COLO829 (cell line): Measurements from ENCODE around the gene POLN.
"Not testable (repeated sequence)": the region's sequence is repeated elsewhere in the genome, so short reads cannot be mapped to it uniquely, and the experiment has no call there.

Experiments
- DNase-seq: peaks from one replicate; pipeline ENCODE4 v3.0.0; 2012; ENCODE audit warnings: low spot score

Gene POLN

DNA sequence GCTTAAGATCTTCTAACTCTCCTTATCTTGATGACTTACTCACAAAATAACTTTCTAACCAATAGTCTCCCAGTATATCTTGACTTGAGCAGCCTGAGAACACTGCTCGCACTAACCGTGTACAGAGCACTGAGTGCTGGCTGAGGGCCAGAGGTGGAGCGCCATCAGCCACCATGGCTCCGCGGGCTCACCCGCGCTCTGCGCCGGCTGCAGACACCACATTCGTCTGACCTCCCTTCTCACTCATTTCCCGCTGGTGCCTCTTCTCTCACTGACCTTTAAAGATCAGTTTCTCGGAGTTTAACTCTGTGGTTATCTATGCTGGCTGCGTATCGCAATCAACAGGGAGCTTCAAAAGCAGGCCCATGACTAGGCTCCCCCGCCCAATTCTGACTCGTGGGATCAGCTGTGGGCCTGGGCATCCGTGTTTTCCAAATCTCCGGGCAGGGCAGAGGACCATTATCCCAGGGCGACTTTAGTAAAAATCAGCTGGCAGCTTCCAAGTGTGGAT lies 78.6 kb downstream of the POLN start:
- DNase-seq: no peak

DNA sequence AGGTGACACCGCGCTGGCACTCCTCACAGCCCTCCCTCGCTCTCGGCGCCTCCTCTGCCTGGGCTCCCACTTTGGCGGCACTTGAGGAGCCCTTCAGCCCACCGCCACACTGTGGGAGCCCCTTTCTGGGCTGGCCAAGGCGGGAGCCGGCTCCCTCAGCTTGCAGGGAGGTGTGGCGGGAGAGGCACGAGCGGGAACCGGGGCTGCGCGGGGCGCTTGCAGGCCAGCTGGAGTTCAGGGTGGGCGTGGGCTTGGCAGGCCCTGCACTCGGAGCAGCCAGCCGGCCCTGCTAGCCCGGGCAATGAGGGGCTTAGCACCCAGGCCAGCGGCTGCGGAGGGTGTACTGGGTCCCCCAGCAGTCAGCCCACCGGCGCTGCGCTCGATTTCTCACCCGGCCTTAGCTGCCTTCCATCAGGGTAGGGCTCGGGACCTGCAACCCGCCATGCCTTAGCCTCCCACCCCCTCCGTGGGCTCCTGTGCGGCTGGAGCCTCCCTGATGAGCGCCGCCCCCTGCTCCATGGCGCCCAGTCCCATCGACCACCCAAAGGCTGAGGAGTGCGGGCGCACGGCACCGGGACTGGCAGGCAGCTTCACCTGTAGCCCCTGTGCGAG lies 80.7 kb downstream of the POLN start:
- not testable (repeated sequence) for DNase-seq

DNA sequence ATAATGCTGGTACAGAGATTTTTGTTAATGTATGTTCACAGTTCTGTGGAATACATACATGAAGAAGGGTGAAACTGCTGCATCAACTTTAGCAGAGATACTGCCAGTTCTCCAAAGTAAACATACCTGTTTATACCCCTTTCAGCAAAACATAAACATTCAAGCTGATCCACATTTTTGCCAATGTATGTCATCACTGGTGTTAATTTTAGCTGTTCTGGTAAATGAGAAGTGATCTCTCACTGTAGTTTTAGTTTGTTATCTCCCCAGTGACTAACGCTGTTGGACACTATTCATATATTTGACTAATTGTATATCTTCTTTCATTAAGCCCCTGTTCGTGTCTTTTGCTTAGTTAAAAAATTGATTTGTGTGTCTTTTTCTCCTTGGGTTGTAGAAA lies 82.0 kb downstream of the POLN start:
- DNase-seq: no peak

DNA sequence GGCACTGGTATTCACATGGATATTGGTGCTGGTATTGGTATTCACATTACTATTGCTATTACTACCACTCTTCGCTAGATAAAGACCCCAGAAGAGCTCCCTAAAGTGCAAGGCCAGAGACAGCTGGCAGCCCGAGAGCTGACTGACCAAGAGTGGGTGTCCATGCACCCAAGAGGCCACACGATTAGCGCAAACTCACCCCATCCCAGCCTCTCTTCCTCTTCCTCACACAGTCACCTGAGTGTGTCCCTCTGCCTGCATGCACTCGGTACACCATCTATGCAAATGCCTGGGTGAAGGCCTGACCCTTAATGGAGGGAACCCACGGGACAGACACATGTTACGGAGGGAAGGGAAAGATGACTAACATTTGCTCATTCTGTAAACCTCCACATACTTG lies 86.7 kb downstream of the POLN start:
- DNase-seq: no peak

DNA sequence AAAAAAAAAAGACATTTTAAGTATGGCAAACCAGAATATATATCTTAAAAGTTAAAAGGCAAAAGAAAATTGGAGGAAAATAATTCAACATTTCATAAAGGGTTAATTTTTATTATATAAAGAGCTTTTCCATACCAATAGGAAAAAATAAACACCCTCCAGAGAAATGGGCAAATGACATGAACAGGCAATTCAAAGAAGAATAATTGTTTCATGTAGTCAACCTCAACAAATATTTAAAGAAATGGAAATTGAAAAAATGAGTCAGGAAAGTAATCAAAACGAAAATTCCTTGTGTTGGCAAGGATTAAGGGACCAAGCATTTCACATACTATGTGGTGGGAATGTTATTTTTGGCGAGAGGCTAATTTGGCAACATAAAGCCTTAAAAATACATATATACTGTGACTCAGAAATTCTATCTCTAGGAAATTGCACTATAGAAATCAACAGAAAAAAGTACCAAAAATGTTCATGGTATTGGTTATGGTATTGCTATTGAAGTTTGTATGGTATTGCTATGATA lies 87.6 kb downstream of the POLN start:
- no peak for DNase-seq

DNA sequence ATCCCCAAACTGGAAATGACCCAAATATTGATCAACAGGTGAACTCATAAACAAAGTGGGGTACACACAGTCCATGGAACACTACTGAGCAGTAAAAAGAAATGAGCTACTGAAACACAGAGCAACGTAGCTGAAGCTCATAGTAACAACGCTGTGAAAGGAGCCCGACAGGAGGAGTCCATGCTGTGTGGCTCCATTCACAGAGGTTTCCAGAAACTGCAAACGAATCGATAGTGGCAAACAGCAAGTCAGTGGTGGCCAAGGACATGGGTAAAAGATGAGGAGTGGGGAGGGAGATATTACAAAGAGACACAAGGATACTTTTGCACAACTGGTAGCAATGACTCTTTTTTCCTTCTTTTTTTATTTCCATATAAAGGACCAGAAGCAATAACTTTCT lies 90.4 kb downstream of the POLN start:
- DNase-seq: no peak

DNA sequence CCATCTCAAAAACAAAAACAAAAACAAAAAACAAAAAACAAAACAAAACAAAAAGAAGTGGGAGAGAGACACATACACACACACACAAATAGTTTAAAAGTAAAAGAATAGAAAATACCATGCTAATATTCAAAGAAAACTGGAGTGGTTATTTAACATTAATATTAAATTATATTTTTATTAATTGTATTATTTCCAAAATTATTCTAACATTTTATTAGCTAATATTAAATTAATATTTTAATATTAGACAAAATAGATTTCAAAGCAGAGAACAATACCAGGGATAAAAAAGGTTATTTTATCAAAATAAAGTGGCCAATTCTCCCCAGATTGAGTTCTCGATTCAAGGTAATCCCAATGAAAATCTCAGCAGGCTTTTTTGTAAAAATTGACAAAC lies 91.8 kb downstream of the POLN start:
- DNase-seq: no peak

DNA sequence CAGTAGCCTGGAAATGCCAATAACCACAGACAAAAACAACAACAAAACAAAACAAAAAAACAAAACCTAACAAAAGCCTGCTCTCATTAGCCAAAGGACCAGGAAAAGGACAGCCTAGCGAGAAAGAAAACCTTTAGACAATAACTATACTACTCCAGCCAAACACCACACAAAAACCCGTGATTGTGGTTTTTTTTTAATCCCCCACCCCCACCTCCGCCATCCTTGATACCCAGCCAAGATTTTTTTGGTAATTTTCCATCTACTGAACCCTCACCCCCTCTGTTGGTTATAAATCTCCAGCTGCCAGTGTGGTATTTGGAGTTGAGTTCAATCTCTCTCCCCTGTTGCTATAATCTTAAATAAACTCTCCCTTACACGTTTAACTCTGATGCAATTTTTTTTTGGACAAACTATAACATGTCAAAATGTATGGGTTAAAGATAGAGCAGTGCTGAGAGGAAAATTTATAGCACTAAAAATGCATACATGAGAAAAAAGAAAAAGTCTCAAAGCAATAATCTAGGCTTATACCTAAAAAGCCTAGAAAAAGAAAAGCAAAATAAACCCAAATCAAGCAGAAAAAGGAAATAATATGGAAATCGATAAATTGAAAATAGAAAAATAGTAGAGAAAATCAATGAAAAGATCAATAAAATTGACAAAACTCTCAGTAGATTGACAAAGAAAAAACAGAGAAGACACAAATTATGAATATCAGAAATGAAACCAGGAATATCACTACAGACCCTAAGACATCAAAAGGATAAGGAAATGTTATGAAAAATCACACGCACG lies 99.1 kb downstream of the POLN start:
- peak; percentile 53 for DNase-seq

DNA sequence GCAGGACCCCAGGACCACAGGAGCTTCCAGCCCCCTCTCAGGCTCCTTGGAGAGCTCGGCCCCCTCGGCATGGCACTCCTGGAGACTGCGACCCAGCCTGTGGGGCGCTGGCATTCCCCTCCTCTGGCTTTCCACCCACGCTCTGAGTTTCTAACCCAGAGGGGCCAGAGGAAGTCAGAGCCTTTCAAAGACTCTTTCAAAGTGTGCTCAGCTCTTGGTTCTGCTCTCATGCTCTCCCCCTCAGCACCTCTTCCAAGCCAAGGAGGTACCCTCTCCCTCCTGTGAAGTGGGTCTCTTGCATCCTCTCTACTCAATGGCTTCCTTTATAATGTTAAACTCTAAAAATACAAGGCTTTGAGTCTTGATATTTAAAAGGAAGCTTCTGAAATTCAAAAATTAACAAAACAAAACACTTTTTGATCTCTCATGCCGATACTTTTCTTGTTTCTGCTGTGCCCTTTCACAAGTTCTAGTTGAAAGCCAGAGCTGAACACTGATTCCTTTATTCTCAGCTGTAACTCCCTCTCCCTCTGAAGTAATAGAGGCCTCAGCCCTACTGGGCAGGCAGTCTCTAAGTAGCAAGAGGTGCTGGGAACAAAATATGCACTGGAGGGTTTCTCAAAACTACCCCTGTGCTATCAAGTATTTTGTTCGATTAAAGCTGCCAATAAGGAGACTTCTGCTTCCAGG lies 100.0 kb downstream of the POLN start:
- DNase-seq: peak; percentile 71

DNA sequence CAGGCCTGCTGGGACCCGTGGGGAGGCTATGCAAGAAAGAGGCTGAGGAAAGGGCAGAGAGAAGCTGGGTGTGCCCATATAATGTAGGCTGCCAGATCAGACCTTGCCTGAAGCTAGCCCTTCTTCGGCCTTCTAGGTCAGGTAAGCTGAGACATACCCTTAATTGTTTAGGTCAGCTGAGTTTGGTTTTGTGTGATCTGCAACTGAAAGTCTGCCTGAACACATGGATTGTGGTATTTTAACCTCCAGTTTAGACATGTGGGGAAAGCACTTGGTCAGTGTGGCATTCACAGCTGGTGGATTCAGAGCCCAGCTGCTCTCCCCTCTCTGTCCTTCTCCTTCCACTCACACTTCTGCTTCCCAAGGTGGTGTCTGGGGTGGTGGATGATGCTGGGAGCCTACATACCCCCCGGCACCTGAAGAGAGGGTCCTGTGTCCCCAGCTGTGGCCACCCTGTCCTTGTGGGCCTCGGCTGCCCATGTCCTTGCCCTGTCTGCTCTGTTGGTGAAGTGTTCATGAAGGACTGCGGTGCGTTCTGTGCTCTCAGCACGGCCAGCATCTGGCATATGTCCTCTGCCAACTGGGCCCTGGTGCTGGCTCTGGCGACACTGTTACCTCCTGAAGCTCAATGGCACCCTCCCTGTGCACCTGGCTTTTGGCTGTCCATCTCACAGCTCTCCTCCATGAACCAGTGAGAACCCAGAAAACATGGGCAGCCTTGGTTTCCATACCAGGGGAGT lies 100.7 kb downstream of the POLN start:
- DNase-seq: no peak

DNA sequence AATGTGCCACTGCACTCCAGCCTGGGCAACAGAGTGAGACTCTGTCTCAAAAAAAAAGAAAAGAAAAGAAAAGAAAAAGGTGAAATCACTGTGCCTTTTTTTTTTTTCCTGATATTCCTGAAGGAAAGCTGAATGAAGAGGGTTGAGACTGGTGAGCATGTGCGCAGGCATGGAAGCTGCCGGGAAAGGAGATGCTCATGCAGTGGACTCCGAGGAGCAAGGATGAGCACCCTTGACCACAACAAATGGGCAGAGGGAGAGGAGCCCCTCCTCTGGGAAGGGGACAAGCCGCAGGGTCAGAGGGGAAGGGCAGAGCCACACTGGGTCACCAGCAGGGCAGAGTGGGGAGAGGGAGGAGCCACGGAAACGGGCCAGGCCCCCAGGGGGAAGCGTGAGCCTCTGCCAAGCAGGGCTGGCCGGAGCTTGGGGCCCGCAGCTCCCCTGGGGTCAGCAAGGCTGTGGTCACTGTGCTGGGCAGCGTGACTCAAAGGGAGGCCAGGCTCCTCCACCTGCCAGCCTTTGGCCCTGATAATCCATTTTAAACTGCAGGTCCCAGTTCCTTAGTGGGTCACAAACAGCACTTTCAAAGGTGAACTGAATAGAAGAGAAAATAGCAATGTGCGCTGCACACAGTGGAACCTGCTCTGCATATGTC lies 102.9 kb downstream of the POLN start:
- no peak for DNase-seq

DNA sequence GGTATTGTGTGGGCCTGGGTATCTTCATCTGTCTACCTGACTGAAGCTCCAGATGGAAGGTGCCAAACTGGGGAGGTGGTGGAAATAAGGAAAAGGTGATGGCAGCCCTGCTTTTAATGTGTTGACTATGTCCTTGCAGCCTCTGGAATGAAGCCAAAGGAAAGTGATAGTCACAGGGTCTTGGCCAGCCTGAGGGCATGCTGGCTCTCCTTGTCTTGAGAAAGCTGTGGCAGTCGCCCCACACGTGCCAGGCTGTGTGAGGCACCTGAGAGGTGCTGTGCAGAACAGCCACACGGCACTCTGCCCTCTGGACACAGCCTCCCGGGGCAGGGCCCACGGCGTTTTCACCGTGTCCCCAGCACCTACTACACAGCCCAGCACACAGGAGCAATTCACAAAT lies 105.2 kb downstream of the POLN start:
- DNase-seq: no peak

DNA sequence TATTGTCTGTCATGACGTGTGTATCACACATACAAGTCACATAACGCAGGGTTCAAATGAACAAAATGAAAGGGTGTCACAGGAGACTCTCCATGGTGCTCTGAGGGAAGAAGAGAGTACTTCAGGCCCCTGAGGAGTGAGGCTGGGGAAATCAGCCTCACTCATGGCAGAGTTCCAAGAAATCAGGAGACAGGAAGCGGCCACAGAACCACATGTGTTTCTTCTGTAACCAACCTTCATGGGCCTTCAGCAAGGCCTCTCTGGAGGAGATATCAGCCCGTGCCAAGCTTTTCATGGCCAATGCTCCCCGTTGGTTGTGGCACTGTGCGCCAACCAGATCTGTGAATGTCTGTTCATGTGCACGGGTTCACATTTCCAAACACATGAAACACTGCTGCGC lies 106.8 kb downstream of the POLN start:
- DNase-seq: no peak

DNA sequence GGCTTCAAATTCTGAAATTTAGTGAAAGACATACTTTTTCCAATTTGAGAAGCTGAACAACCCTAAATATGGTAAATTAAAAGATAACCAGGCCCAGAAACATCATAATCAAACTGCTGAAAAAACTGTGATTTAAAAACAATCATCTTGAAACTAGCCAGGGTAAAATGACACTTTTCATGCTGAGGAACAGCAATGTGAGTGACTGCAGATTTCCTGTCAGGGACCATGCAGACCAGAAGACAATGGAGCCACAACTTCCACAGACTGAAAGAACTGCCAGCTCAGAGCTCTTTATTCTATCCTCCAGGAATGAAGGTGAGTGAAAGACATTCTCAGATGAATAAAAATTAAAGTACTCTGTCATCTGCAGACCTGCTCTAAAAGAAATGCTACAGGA lies 109.5 kb downstream of the POLN start:
- DNase-seq: no peak

DNA sequence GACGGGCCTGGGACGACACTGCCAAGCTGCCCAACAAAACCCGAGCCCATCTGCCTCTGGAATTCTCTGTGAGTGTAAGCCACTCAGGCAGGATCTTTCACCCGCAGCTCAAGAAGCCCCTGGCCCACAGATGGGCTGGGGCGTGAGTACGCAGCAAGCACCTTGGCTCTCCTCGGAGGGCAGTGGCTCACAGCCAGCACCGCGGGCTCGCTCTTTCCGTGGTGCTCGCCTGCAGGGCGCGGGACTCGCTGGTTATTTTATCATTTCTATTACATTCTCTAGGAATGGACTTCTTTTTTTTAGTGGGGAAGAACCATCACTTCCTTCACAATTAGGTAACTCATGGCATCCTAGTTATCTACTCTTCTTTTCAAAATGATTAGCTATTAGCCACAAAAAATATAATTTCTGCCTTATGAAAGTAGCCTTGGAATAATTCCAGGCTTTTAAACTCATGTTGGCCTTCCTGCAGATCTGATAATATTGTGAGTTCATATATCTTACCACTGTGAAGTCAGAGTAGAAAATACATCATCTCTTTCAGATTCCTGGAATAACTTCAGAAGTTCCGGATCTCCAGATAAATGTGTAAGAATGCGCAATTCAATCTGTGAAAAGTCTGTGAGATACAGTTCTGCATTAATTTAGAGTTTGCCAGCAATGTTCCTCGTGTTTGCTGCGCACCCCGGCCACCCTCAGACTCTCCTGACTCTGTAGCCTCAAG lies 114.2 kb downstream of the POLN start:
- DNase-seq: no peak

DNA sequence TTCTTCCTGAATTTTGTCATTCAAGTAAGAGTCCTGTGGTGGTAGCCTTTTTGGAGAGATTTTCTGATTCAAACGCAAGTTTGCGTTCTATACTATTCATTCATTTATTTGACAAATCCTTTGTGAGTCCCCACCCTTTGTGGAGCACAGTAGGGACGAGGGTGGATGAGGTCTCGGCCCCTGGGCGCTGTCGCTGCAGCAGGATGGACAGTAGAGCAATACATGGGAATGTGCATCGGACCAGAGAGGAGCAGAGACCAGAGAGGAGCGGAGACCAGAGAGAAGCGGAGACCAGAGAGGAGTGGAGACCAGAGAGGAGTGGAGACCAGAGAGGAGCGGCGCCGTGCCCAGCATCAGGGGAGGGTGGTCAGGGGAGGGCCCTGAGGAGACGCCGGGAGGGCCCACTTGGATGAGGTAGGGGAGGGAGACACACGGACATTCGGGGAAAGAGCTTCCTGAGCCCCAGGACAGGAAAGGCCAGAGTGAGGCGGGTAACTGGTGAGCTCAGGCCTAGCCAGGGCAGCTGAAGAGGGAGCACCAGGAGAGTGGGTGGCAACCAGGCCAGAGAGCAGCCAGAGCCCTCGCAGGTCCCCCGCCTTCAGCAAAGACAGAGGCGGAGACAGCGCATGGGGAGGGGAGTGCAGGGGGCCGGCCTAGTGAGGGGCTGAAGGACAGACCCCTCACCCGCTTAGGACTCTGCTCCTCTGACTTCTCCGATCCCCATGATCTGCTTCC lies 115.4 kb downstream of the POLN start:
- DNase-seq: no peak

DNA sequence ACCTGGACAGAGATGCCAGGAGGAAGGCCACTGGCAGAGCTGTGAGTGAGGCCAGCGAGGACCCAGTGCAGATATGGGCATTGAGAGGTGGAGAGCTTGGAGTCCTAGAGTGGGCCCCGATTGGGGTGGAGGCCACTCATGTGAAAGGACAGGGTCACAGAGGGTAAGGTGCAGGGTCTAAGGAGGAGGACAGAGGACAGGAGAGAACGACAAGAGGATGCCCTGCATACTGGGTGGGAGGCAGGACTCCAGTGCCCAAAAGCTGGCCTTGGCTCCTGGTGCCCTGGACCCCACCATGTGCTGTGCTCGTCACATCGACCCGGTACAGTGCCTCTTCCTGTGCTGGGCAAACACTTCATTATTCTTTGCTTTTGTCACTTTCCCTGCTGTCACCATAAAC lies 116.1 kb downstream of the POLN start:
- DNase-seq: no peak

DNA sequence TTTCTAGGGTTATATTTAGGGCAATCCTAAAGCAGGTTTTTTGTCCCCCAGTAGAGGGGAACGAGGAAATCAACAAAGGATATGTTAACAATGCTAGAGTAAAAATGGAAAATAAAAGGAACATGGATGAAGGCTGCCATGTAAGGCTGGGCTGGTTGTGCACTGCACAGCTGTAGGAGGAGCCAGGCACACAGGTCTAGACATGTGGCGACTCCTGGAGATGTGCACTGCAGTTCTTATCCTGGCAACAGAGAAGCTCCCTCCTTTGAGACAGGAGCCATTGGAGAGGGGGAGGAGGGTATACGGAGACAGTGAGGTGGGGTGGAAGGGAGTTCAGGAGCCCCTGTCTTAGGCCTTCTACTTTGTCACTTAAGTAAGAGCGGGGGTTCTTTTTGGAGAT lies 116.9 kb downstream of the POLN start:
- no peak for DNase-seq

DNA sequence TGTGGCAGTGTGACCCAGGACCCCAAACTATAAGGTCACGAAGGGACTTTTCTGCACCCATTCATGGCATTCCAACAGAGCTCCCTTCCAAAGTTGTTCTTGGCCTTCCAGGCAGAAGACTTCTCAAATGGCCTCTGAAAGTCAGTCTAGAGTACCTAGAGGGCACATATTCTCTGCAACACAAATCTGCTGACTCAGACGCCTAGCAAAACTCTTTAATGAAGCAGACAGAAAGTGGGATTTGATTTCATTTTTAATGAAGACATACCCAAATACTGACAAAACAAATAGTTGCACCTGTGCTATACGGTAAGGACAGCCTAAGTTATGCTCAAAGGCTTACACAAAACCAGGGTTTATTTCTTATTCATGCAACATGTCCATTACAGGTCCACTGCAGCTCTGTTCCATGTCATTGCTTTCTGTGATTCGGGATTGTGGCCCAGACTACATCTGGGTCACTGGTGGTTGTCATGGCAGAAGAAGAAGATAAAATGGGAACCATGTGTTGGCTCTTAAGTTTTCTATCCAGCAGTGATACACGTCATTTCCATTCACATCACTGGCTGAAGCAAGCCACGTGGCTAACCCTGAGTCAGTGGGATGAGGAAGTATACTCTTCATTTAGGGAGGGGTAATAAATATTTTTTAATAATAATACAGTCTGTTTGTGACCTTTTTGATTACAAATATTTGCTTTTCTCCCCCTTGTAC lies 125.1 kb downstream of the POLN start:
- no peak for DNase-seq

DNA sequence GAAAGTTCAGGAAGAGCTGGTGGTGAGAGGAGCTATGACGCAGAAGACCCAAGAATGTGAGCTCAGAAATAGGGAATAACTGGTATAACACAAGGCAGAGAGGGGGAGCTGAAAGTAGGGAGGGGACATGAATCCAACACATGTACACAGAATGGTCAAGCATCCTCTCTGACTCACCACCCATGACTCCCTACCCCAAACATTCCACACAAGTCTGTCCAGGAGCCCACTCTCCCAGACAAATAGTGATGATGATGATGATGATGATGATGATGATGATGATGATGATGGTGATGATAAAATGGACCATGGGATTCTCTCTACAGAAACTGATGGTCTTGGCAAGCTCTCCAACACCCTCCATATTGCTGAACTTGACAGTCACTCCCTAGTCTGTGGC lies 136.4 kb downstream of the POLN start:
- DNase-seq: no peak
